ENCODE results near the gene SMOC2.

DNA sequence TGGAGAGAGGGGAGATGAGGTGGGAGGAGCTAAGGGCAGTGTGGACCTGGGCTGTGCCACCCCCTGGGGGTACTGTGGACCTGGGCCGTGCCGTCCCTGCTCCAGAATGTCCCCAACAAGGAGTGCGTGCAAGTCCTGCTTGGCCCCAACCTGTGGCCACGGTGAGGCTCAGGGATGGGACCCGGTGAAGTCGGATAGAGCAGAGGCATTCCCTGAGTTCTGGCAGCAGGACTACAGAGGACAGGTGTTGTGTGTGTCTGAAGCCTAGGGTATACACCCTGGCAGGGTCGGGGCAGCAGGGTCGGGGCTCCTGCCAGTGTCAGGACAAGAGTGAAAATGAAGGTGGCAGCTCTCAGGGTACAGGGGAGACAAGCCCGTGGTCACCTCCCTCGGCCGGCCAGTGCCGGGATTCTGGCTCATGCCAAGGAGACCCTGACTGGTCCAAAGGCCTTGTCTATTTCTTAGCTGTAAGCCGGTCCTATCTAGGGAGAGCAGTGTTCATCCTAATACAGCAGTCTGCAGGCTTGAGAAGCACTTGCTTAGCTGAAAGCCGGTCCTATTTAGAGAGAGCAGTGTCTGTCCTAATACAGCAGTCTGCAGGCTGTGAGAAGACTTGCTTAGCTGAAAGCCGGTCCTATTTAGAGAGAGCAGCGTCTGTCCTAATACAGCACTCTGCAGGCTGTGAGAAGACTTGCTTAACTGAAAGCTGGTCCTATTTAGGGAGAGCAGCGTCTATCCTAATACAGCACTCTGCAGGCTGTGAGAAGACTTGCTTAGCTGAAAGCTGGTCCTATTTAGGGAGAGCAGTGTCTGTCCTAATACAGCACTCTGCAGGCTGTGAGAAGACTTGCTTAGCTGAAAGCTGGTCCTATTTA, 95.9 kb downstream of the SMOC2 start:
- TF ChIP-seq, protein P1, sequence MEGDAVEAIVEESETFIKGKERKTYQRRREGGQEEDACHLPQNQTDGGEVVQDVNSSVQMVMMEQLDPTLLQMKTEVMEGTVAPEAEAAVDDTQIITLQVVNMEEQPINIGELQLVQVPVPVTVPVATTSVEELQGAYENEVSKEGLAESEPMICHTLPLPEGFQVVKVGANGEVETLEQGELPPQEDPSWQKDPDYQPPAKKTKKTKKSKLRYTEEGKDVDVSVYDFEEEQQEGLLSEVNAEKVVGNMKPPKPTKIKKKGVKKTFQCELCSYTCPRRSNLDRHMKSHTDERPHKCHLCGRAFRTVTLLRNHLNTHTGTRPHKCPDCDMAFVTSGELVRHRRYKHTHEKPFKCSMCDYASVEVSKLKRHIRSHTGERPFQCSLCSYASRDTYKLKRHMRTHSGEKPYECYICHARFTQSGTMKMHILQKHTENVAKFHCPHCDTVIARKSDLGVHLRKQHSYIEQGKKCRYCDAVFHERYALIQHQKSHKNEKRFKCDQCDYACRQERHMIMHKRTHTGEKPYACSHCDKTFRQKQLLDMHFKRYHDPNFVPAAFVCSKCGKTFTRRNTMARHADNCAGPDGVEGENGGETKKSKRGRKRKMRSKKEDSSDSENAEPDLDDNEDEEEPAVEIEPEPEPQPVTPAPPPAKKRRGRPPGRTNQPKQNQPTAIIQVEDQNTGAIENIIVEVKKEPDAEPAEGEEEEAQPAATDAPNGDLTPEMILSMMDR (IDR thresholded peaks at IDR 0.05) = no peak
- no peak for TF ChIP-seq POLR2A (IDR thresholded peaks at IDR 0.05)

Measured in Peyer's patch (tissue), 4 donors.